Measurements from ENCODE around the gene ST3GAL3. TPM values are rescaled to one million over a fixed set of nuclear protein-coding genes. Genes with fewer than 3 reads are reported as not detected.

The ST3GAL3 gene
- total and polyA plus RNA-seq, 10 of the 15 experiments (the other 5 are each of a cell fraction or from before 2014, with no cell fraction given) = 1.2 to 19.3 (median 11.0) TPM

DNA sequence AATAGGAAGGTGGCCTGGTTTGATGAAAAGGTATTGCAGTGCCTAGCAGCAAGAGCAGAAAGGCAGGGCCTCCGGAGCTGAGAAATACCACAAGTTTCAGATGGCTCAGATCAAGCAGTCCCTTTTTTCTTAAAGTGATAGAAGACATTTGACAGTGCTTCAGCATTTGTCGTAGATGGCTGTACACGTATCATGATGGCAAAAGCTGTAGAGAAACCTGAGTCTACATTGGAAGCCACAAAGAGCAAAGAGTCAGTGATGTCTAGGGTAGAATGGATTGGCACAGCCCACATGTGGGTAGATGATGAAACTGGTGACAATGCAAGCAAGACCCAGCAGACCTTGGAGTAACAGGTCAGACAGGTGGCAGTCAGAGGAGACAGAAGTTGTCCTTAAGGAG is 124.9 kb downstream of the ST3GAL3 start:
- DNase-seq (ENCODE audit: low read depth, low spot score) (peak; percentile 82), ATAC-seq (peak; percentile 75), FAIRE-seq (peak; percentile 87)
- Histone ChIP-seq H4K20me1 (ENCODE audit: control insufficient read depth, insufficient read depth) (no peaks in the 10 kb centered on the region), H3K9ac (ENCODE audit: control insufficient read depth, insufficient read depth, low read length) (no peak overlapping the region), H3K4me1 (ENCODE audit: control insufficient read depth, insufficient read depth, low read length) (peaks cover 64% of the 10 kb centered on the region), H3K4me2 (ENCODE audit: control insufficient read depth, insufficient read depth) (peak overlapping the region; percentile 81), H3K27ac (ENCODE audit: control insufficient read depth, insufficient read depth) (peak overlapping the region; percentile 95), H2AFZ (ENCODE audit: control insufficient read depth, low read depth, low read length) (peak overlapping the region; percentile 49), H3K79me2 (ENCODE audit: control insufficient read depth, insufficient read depth, low read length) (peaks cover 3% of the 10 kb centered on the region), H3K4me3 (peak overlapping the region; percentile 22; the same call in 1 of the 2 replicates), H3K9me3 (replicated peaks; ENCODE audit: control insufficient read depth, insufficient read depth, low read length) (no peaks in the 10 kb centered on the region), H3K27me3 (replicated peaks in 1 of 2; ENCODE audit: control insufficient read depth in 2 of 2, insufficient read depth in 2 of 2, low read length in 1 of 2) (no peaks in the 10 kb centered on the region), H3K36me3 (ENCODE audit: control insufficient read depth in 2 of 2, insufficient read depth in 2 of 2, low read length in 1 of 2) (no peaks in the 10 kb centered on the region)
- ChIA-PET SMC1A (ENCODE audit: uncharacterized antibody, unreplicated experiment) (interaction anchor here (1.0 to 3.9 kb wide), 13 partner anchors 14 to 378 kb away, joined by 3 to 47 read pairs (median 7); partner anchors contain the start of gene HYI), RAD21 (ENCODE audit: unreplicated experiment) (interaction anchor here (1.0 to 5.8 kb wide), 9 partner anchors 12 to 114 kb away, joined by 3 to 29 read pairs (median 5); no protein-coding TSS in a partner anchor), POLR2A (interaction anchor here (0.6 to 1.5 kb wide), 7 partner anchors 9 to 182 kb away, joined by 3 to 7 read pairs (median 3); partner anchors contain the start of gene KDM4A), CTCF (interaction anchor here (0.6 to 2.2 kb wide), 11 partner anchors 8 to 114 kb away, joined by 3 to 18 read pairs (median 4); partner anchors contain the start of genes ARTN and IPO13)
- intact Hi-C loops (cut with micrococcal nuclease; ENCODE audit: unreplicated experiment) = no loop called here
- in situ Hi-C loops (cut with MboI) = loop anchor here (10.0 kb wide), 1 partner anchor 877 kb away; the partner anchor contains the start of gene SLC2A1
- 14% methylated on average over 3 of the region's 3 CpGs for WGBS (ENCODE audit: insufficient coverage, insufficient replicate concordance, low lambda C conversion rate, missing lambda C conversion rate)
- no TSS peak for BruUV-seq (replicated peaks)
- TF ChIP-seq SREBF1 (IDR thresholded peaks at IDR 0.05; ENCODE audit: low read length) (no peak), POLR2A (IDR thresholded peaks at IDR 0.05; ENCODE audit: low read depth, low read length) (no peak), STAT3 (IDR thresholded peaks at IDR 0.05; ENCODE audit: low read depth, low read length) (no peak), NFIC (IDR thresholded peaks at IDR 0.05; ENCODE audit: low read depth, low read length) (no peak), CHD1 (IDR thresholded peaks at IDR 0.05; ENCODE audit: low read depth, low read length) (no peak), JUND (IDR thresholded peaks at IDR 0.05; ENCODE audit: low read depth, low read length) (no peak), SIX5 (IDR thresholded peaks at IDR 0.05; ENCODE audit: low read depth, low read length, severe bottlenecking) (no peak), ETV6 (conservative IDR thresholded peaks at IDR 0.05 in 1 of 2, IDR thresholded peaks at IDR 0.05 in 1 of 2; ENCODE audit: borderline replicate concordance in 1 of 2, low read depth in 1 of 2) (no peak), CBX3 (IDR thresholded peaks at IDR 0.05; ENCODE audit: borderline replicate concordance, low read depth) (no peak), ZZZ3 (IDR thresholded peaks at IDR 0.05; ENCODE audit: control insufficient read depth, insufficient read length, low read depth) (no peak), TCF3 (IDR thresholded peaks at IDR 0.05; ENCODE audit: borderline replicate concordance, insufficient read depth, low read depth, low read length) (no peak), NBN (IDR thresholded peaks at IDR 0.05) (peak; percentile 36; the same call in 1 of the 2 replicates), HDAC2 (IDR thresholded peaks at IDR 0.05) (no peak), CBX5 (IDR thresholded peaks at IDR 0.05; ENCODE audit: low read depth) (no peak), SPI1 (IDR thresholded peaks at IDR 0.05; ENCODE audit: borderline replicate concordance, insufficient read depth, low read depth, low read length) (no peak)
- TF ChIP-seq, protein P1, sequence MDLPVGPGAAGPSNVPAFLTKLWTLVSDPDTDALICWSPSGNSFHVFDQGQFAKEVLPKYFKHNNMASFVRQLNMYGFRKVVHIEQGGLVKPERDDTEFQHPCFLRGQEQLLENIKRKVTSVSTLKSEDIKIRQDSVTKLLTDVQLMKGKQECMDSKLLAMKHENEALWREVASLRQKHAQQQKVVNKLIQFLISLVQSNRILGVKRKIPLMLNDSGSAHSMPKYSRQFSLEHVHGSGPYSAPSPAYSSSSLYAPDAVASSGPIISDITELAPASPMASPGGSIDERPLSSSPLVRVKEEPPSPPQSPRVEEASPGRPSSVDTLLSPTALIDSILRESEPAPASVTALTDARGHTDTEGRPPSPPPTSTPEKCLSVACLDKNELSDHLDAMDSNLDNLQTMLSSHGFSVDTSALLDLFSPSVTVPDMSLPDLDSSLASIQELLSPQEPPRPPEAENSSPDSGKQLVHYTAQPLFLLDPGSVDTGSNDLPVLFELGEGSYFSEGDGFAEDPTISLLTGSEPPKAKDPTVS (IDR thresholded peaks at IDR 0.05; ENCODE audit: low read depth, low read length) = no peak
- TF ChIP-seq, protein P2, sequence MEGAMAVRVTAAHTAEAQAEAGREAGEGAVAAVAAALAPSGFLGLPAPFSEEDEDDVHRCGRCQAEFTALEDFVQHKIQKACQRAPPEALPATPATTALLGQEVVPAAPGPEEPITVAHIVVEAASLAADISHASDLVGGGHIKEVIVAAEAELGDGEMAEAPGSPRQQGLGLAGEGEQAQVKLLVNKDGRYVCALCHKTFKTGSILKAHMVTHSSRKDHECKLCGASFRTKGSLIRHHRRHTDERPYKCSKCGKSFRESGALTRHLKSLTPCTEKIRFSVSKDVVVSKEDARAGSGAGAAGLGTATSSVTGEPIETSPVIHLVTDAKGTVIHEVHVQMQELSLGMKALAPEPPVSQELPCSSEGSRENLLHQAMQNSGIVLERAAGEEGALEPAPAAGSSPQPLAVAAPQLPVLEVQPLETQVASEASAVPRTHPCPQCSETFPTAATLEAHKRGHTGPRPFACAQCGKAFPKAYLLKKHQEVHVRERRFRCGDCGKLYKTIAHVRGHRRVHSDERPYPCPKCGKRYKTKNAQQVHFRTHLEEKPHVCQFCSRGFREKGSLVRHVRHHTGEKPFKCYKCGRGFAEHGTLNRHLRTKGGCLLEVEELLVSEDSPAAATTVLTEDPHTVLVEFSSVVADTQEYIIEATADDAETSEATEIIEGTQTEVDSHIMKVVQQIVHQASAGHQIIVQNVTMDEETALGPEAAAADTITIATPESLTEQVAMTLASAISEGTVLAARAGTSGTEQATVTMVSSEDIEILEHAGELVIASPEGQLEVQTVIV (IDR thresholded peaks at IDR 0.05; ENCODE audit: borderline replicate concordance, partially characterized antibody) = no peak
- TF ChIP-seq, protein P3, sequence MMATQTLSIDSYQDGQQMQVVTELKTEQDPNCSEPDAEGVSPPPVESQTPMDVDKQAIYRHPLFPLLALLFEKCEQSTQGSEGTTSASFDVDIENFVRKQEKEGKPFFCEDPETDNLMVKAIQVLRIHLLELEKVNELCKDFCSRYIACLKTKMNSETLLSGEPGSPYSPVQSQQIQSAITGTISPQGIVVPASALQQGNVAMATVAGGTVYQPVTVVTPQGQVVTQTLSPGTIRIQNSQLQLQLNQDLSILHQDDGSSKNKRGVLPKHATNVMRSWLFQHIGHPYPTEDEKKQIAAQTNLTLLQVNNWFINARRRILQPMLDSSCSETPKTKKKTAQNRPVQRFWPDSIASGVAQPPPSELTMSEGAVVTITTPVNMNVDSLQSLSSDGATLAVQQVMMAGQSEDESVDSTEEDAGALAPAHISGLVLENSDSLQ (IDR thresholded peaks at IDR 0.05) = 0 out of 2 replicates have a peak, but pooled peaks have one; percentile 26
- TF ChIP-seq, protein P4, sequence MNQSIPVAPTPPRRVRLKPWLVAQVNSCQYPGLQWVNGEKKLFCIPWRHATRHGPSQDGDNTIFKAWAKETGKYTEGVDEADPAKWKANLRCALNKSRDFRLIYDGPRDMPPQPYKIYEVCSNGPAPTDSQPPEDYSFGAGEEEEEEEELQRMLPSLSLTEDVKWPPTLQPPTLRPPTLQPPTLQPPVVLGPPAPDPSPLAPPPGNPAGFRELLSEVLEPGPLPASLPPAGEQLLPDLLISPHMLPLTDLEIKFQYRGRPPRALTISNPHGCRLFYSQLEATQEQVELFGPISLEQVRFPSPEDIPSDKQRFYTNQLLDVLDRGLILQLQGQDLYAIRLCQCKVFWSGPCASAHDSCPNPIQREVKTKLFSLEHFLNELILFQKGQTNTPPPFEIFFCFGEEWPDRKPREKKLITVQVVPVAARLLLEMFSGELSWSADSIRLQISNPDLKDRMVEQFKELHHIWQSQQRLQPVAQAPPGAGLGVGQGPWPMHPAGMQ (IDR thresholded peaks at IDR 0.05; ENCODE audit: borderline replicate concordance) = no peak

All from GM12878 (cell line).